ENCODE measurements around the gene SURF4. TPM values are rescaled to one million over a fixed set of nuclear protein-coding genes. Genes with fewer than 3 reads are reported as not detected.

SURF4 gene
- total RNA-seq, 2 experiments from 2014 or later, result 283 to 349 TPM

DNA sequence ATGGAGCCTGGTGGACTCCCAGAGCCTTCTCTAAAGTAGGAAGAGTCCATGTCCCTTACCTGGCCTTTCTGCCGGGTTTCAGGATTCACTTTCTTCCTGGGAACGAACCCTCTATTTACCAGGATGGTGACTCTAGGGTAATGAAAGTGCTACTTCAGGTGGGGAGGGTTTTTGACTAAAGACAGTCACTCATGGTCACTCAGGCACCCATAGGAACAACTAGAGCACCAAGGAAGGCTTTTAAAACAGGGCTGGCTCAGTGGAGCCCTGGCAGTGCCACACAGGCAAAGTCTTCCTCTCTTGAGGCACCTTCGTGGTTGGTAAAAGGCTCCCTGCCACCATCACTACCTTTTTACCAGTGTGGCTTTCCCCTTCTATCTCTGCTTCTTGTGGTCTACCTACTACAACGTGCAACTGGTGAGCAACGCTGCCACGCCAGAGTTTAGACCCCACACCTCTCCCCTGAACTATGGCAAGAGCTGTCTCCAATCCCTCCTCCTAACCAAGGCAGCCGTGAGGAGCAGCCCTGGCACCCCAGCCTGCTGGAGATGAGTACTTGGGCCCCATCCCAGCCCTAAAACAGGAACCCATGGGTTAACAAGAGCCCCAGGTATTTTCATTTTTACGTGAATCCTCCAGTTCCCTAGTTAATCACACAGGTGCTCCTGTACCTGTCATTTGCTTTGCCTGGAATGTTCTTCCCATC lies 23.1 kb downstream of the SURF4 start:
- POLR2A ChIA-PET, result interaction anchor here (13.3 kb wide), 1 partner anchor 18 kb away, joined by 287 read pairs; no protein-coding TSS in a partner anchor
- intact Hi-C loops (cut with DNase I, micrococcal nuclease), result loop anchor here in 1 of 2 experiments (10.0 kb wide), 1 partner anchor 712 kb away; the partner anchor contains the start of gene BRD3

GRCh38 chr9:133351908-133352634 lies 23.8 kb downstream of the SURF4 start:
- DNase-seq, result peak; percentile 73
- ChIA-PET POLR2A (interaction anchor here (13.3 kb wide), 1 partner anchor 19 kb away, joined by 287 read pairs; no protein-coding TSS in a partner anchor), CTCF (interaction anchor here (3.2 kb wide), 1 partner anchor 21 kb away, joined by 27 read pairs; no protein-coding TSS in a partner anchor)
- Mint-ChIP-seq H3K4me3 (no peak overlapping the region), H3K36me3 (ENCODE audit: low read depth) (peaks cover 56% of the 10 kb centered on the region), H3K9me3 (ENCODE audit: low read depth) (no peaks in the 10 kb centered on the region), H3K27me3 (no peaks in the 10 kb centered on the region), H3K4me1 (peaks cover 35% of the 10 kb centered on the region), H3K27ac (peak overlapping the region; percentile 13)
- intact Hi-C loops (cut with DNase I, micrococcal nuclease), result loop anchor here in 1 of 2 experiments (10.0 kb wide), 1 partner anchor 713 kb away; the partner anchor contains the start of gene BRD3
- peak; percentile 31 for ATAC-seq

More for the DNA sequence above, 23.1 kb downstream of the SURF4 start:
- CTCF ChIA-PET, result interaction anchor here (0.7 to 5.4 kb wide), 3 partner anchors 11 to 20 kb away, joined by 3 to 44 read pairs (median 27); no protein-coding TSS in a partner anchor
- Mint-ChIP-seq H3K4me1 (peaks cover 41% of the 10 kb centered on the region), H3K27ac (peak overlapping the region; percentile 58), H3K9me3 (ENCODE audit: low read depth) (no peaks in the 10 kb centered on the region), H3K36me3 (ENCODE audit: low read depth) (peaks cover 57% of the 10 kb centered on the region), H3K27me3 (no peaks in the 10 kb centered on the region), H3K4me3 (no peak overlapping the region)
- DNase-seq, result no peak
- ATAC-seq, result no peak

DNA sequence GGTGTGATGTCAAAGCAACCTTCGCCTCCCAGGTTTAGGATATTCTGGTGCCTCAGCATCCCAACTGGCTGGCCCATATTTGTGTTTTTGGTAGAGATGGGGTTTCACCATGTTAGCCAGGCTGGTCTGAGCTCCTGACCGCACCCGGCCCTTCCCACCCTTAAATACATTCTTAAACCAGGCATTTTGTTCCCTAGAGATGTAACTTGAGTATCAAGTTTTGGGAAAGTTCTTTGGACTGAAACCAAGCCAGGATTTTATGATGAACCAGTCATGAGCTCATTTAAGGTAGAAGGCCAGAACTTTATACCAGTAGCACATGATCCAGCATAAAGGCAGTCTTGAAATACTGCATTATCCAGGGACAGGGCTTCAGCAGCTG lies 24.3 kb downstream of the SURF4 start:
- Mint-ChIP-seq H3K9me3 (ENCODE audit: low read depth) (no peaks in the 10 kb centered on the region), H3K27ac (no peak overlapping the region), H3K4me1 (peaks cover 39% of the 10 kb centered on the region), H3K27me3 (no peaks in the 10 kb centered on the region), H3K36me3 (ENCODE audit: low read depth) (peaks cover 62% of the 10 kb centered on the region), H3K4me3 (no peak overlapping the region)
- ChIA-PET CTCF (interaction anchor here (1.9 to 3.2 kb wide), 2 partner anchors 12 to 22 kb away, joined by 5 to 27 read pairs; no protein-coding TSS in a partner anchor), POLR2A (interaction anchor here (13.3 kb wide), 1 partner anchor 19 kb away, joined by 287 read pairs; no protein-coding TSS in a partner anchor)
- intact Hi-C loops (cut with DNase I, micrococcal nuclease), result loop anchor here in 1 of 2 experiments (10.0 kb wide), 1 partner anchor 713 kb away; the partner anchor contains the start of gene BRD3
- DNase-seq, result no peak
- ATAC-seq, result no peak

DNA sequence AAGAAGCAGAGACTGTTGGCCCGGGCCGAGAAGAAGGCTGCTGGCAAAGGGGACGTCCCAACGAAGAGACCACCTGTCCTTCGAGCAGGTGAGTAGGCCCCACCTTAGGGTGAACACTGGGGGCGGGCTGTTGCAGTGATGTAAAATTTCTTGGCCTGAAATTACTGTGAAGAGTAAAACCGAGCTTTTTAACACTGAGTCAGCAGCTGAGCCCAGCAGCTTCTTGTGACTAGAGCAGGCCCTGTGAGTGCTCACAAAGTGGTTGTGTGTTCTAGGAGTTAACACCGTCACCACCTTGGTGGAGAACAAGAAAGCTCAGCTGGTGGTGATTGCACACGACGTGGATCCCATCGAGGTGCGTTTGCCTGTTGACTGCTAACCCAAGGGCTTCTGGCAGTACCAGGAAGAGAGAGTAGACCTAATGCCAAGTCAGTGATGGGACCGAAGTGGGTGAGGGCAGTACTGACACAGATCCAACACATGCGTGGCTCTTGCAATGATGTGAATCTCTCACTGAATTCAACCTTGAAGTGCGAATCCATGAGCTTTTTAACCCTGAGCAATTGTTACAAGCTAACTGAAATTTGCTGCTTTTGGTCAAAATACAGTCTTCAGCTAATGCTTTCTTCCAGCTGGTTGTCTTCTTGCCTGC lies 25.8 kb downstream of the SURF4 start:
- DNase-seq (peak; percentile 57), ATAC-seq (peak; percentile 14)
- H3K27me3 Mint-ChIP-seq, result no peaks in the 10 kb centered on the region
- CTCF ChIA-PET, result interaction anchor here (1.0 to 3.2 kb wide), 3 partner anchors 8 to 23 kb away, joined by 3 to 27 read pairs (median 5); no protein-coding TSS in a partner anchor
- H3K9me3 Mint-ChIP-seq (ENCODE audit: low read depth), result no peaks in the 10 kb centered on the region
- intact Hi-C loops (cut with DNase I, micrococcal nuclease), result loop anchor here (2.0 to 10.0 kb wide), 6 partner anchors 57 to 995 kb away; partner anchors contain the start of genes BRD3 (in 2 of the 2), REXO4 (in 1 of the 2), SETX (in 1 of the 2) and WDR5 (in 1 of the 2)
- H3K4me1 Mint-ChIP-seq, result peaks cover 44% of the 10 kb centered on the region
- H3K27ac Mint-ChIP-seq, result peak overlapping the region; percentile 97
- peak overlapping the region; percentile 97 for H3K4me3 Mint-ChIP-seq
- peaks cover 70% of the 10 kb centered on the region for H3K36me3 Mint-ChIP-seq (ENCODE audit: low read depth)
- POLR2A ChIA-PET, result interaction anchor here (0.9 to 13.3 kb wide), 3 partner anchors 10 to 229 kb away, joined by 4 to 287 read pairs (median 7); partner anchors contain the start of gene RALGDS

- Mint-ChIP-seq H3K4me3 (peak overlapping the region; percentile 97), H3K4me1 (peaks cover 37% of the 10 kb centered on the region), H3K9me3 (ENCODE audit: low read depth) (no peaks in the 10 kb centered on the region), H3K36me3 (ENCODE audit: low read depth) (peaks cover 79% of the 10 kb centered on the region), H3K27ac (peak overlapping the region; percentile 97), H3K27me3 (no peaks in the 10 kb centered on the region)
- ChIA-PET POLR2A (interaction anchor here (0.7 to 13.3 kb wide), 2 partner anchors 14 to 22 kb away, joined by 3 to 287 read pairs; no protein-coding TSS in a partner anchor), CTCF (interaction anchor here (0.6 to 1.1 kb wide), 3 partner anchors 19 to 26 kb away, joined by 3 to 7 read pairs (median 3); no protein-coding TSS in a partner anchor)
- DNase-seq (no peak), ATAC-seq (no peak)
- intact Hi-C loops (cut with DNase I, micrococcal nuclease), result loop anchor here (1.0 to 10.0 kb wide), 12 partner anchors 7 to 994 kb away; partner anchors contain the start of genes SURF1 (in 2 of the 2), SURF2 (in 2 of the 2), BRD3 (in 1 of the 2) and CACFD1 (in 1 of the 2)
Measured at GRCh38 chr9:133348718-133349573, 26.9 kb downstream of the SURF4 start.

DNA sequence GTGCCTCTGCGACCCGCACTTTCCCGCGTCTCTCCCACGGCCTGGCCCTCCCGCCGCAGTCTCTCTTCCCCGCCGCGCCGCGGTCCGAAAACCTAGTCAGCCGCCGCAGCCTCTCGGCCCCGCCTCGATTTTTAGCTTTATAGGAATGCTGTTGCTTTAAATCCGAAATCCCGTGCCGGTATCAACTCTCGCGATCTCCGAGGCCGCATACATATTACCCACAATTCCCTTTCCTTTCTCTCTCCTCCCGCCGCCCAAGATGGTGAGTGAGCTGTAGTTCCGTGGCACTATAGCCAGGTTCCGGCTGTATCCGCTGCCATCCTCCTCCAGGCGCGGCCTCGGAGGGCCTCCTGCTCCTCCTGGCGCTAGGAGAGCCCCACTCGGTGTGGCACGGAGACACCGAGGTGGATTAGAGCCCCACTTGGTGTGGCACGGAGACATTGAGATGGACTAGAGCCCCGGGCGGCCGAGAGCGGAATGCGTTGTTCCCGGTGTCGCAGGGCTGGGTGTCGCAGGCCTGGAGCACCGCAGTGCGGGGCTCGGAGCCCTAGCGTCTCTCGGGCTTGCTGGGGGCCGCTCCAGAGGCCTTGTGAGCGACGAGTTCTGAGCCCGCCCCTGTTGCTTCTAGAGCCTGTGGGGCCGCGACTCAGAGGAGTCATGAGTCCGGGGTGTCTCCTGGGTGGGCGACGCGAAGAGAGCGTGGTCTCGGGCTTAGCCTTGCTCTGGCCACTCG lies 27.7 kb downstream of the SURF4 start, which contains the start of the genes MED22 and RPL7A:
Gene MED22 (minus strand): TSS at position 147 of the 733 bp plus-strand sequence. CDS start 1,469 bp downstream, outside the sequence.
Gene RPL7A (plus strand): TSS at position 234 of the 733 bp plus-strand sequence. CDS start 26 bp downstream, at position 260.
- Mint-ChIP-seq H3K9me3 (ENCODE audit: low read depth) (no peaks in the 10 kb centered on the region), H3K4me3 (peak within 1 kb of the TSS; percentile 97), H3K27me3 (no peaks in the 10 kb centered on the region), H3K27ac (peak within 1 kb of the TSS; percentile 97), H3K4me1 (peaks cover 36% of the 10 kb centered on the region), H3K36me3 (ENCODE audit: low read depth) (peaks cover 77% of the 10 kb centered on the region)
- peak; percentile 83 for ATAC-seq
- ChIA-PET POLR2A (interaction anchor here (0.6 to 13.3 kb wide), 9 partner anchors 9 to 29 kb away, joined by 3 to 287 read pairs (median 3); partner anchors contain the start of genes STKLD1, SURF1 and SURF2), CTCF (interaction anchor here (0.7 to 1.1 kb wide), 4 partner anchors 8 to 23 kb away, joined by 3 to 7 read pairs (median 3); no protein-coding TSS in a partner anchor)
- intact Hi-C loops (cut with DNase I, micrococcal nuclease), result loop anchor here (1.0 to 10.0 kb wide), 13 partner anchors 8 to 993 kb away; partner anchors contain the start of genes REXO4 (in 2 of the 2), SURF1 (in 2 of the 2), SURF2 (in 2 of the 2) and SURF6 (in 2 of the 2)
- DNase-seq, result peak; percentile 96

DNA sequence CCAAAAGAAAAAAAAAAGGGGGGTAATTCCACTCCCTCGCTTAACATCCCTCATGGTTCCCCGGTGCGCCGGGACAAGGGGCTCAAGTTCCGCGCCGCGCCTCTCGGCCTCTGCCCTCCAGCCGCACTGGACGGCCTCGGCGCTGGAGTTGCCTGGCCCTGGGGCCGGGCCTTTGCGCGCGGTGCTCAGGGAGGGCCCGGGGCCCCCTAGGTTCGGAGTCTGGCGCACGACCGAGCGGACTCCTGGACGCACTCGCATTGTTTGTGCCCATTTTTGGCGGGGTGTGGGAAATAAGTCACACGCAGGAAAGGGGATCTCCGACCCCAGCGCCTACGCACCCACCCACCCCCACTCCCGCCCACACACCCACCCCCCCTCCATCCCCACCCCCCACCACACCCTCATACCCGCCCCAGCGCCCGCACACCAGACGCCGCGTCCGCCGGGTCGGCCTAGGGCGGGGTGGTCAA lies 28.3 kb downstream of the SURF4 start:
- ATAC-seq (peak; percentile 40), DNase-seq (peak; percentile 65)
- Mint-ChIP-seq H3K27ac (peak overlapping the region; percentile 97), H3K4me1 (peaks cover 34% of the 10 kb centered on the region), H3K9me3 (ENCODE audit: low read depth) (no peaks in the 10 kb centered on the region), H3K36me3 (ENCODE audit: low read depth) (peaks cover 76% of the 10 kb centered on the region), H3K4me3 (peak overlapping the region; percentile 97), H3K27me3 (no peaks in the 10 kb centered on the region)
- POLR2A ChIA-PET, result interaction anchor here (0.6 to 13.3 kb wide), 8 partner anchors 9 to 29 kb away, joined by 3 to 287 read pairs (median 3); partner anchors contain the start of genes STKLD1, SURF1 and SURF2
- CTCF ChIA-PET, result interaction anchor here (0.7 to 1.1 kb wide), 3 partner anchors 8 to 24 kb away, joined by 3 to 7 read pairs (median 3); no protein-coding TSS in a partner anchor
- intact Hi-C loops (cut with DNase I, micrococcal nuclease), result loop anchor here (1.0 to 10.0 kb wide), 6 partner anchors 11 to 993 kb away; partner anchors contain the start of genes REXO4 (in 2 of the 2), BRD3 (in 1 of the 2), SETX (in 1 of the 2) and SURF6 (in 1 of the 2)

- Mint-ChIP-seq H3K9me3 (ENCODE audit: low read depth) (no peaks in the 10 kb centered on the region), H3K27me3 (no peaks in the 10 kb centered on the region), H3K4me1 (peaks cover 34% of the 10 kb centered on the region), H3K27ac (peak overlapping the region; percentile 91), H3K36me3 (ENCODE audit: low read depth) (peaks cover 67% of the 10 kb centered on the region), H3K4me3 (peak overlapping the region; percentile 97)
- ATAC-seq (no peak), DNase-seq (no peak)
- intact Hi-C loops (cut with DNase I, micrococcal nuclease), result loop anchor here (5.0 to 10.0 kb wide), 4 partner anchors 71 to 991 kb away; partner anchors contain the start of genes BRD3 (in 1 of the 2), REXO4 (in 1 of the 2), SETX (in 1 of the 2) and WDR5 (in 1 of the 2)
- ChIA-PET POLR2A (interaction anchor here (13.3 kb wide), 1 partner anchor 25 kb away, joined by 287 read pairs; no protein-coding TSS in a partner anchor), CTCF (interaction anchor here (1.0 to 1.1 kb wide), 2 partner anchors 16 to 159 kb away, joined by 3 read pairs; no protein-coding TSS in a partner anchor)
Measured at GRCh38 chr9:133346021-133346785, 29.7 kb downstream of the SURF4 start.

All from activated CD4-positive, alpha-beta T cell treated with anti-CD3 and anti-CD28 coated beads for 36 hours (primary cell).